ENCODE results near the gene ZGRF1. TPM values are rescaled to one million over a fixed set of nuclear protein-coding genes. Genes with fewer than 3 reads are reported as not detected.
"Not testable (repeated sequence)": the region's sequence is repeated elsewhere in the genome, so short reads cannot be mapped to it uniquely, and the experiment has no call there.

Gene ZGRF1
- total and polyA plus RNA-seq, 3 donors from 2014 or later: 6.4 to 25.7 (median 16.9) TPM

GRCh38 chr4:112648263-112649054 is 11.8 kb upstream of the ZGRF1 start:
- DNase-seq: no peak
- no peaks in the 10 kb centered on the region for H3K4me1 ChIP-seq
- no peak overlapping the region for H3K4me3 ChIP-seq
- H3K27ac ChIP-seq: no peak overlapping the region
- WGBS, 2 donors: 63 to 66% methylated on average over 3 of the region's 3 CpGs
- intact Hi-C loops (cut with DNase I; ENCODE audit: low total_unique reads): no loop called here
- TF ChIP-seq POLR2A (IDR thresholded peaks at IDR 0.05): no peak
- TF ChIP-seq CTCF (IDR thresholded peaks at IDR 0.05): no peak
- no peaks in the 10 kb centered on the region for H3K36me3 ChIP-seq (ENCODE audit: low read depth, missing control alignments)
- H3K27me3 ChIP-seq: no peaks in the 10 kb centered on the region
- no peaks in the 10 kb centered on the region for H3K9me3 ChIP-seq

- Histone ChIP-seq H3K4me1 (no peaks in the 10 kb centered on the region), H3K27ac (no peak overlapping the region), H3K36me3 (ENCODE audit: low read depth, missing control alignments) (no peaks in the 10 kb centered on the region), H3K27me3 (no peaks in the 10 kb centered on the region), H3K9me3 (no peaks in the 10 kb centered on the region), H3K4me3 (no peak overlapping the region)
- TF ChIP-seq POLR2A (IDR thresholded peaks at IDR 0.05) (no peak), CTCF (IDR thresholded peaks at IDR 0.05) (no peak)
- no peak for DNase-seq
- intact Hi-C loops (cut with DNase I; ENCODE audit: low total_unique reads): no loop called here
- 74 to 83% methylated on average over 3 of the region's 3 CpGs for WGBS, 2 donors
Measured at GRCh38 chr4:112647785-112648184, 11.1 kb upstream of the ZGRF1 start.

- intact Hi-C loops (cut with DNase I; ENCODE audit: low total_unique reads): no loop called here
- no peak for TF ChIP-seq POLR2A (IDR thresholded peaks at IDR 0.05)
- no peak for TF ChIP-seq CTCF (IDR thresholded peaks at IDR 0.05)
- Histone ChIP-seq H3K4me1 (no peaks in the 10 kb centered on the region), H3K27me3 (no peaks in the 10 kb centered on the region), H3K9me3 (no peaks in the 10 kb centered on the region), H3K4me3 (no peak overlapping the region), H3K27ac (no peak overlapping the region), H3K36me3 (ENCODE audit: low read depth, missing control alignments) (no peaks in the 10 kb centered on the region)
- DNase-seq: no peak
- WGBS, 2 donors: 73 to 75% methylated on average over 6 of the region's 6 CpGs
Measured at GRCh38 chr4:112646632-112647537, 10.2 kb upstream of the ZGRF1 start.

GRCh38 chr4:112645541-112646329 is 9.0 kb upstream of the ZGRF1 start:
- TF ChIP-seq CTCF (IDR thresholded peaks at IDR 0.05) (no peak), POLR2A (IDR thresholded peaks at IDR 0.05) (no peak)
- Histone ChIP-seq H3K36me3 (ENCODE audit: low read depth, missing control alignments) (no peaks in the 10 kb centered on the region), H3K4me1 (no peaks in the 10 kb centered on the region), H3K27ac (no peak overlapping the region), H3K4me3 (no peak overlapping the region), H3K27me3 (no peaks in the 10 kb centered on the region), H3K9me3 (no peaks in the 10 kb centered on the region)
- 79 to 82% methylated on average over 8 of the region's 8 CpGs for WGBS, 2 donors
- intact Hi-C loops (cut with DNase I; ENCODE audit: low total_unique reads): no loop called here
- no peak for DNase-seq

GRCh38 chr4:112644595-112645535 is 8.2 kb upstream of the ZGRF1 start:
- H3K9me3 ChIP-seq; intact Hi-C loops (cut with DNase I; ENCODE audit: low total_unique reads); H3K4me3 ChIP-seq; DNase-seq; H3K4me1 ChIP-seq; H3K27me3 ChIP-seq; H3K27ac ChIP-seq; H3K36me3 ChIP-seq (ENCODE audit: low read depth, missing control alignments): not testable (repeated sequence)
- 92 to 93% methylated on average over 10 of the region's 10 CpGs for WGBS, 2 donors
